PC-3 (cell line): Measurements from ENCODE around the gene CAPN7. TPM values are rescaled to one million over a fixed set of nuclear protein-coding genes. Genes with fewer than 3 reads are reported as not detected.

Source experiments
- ATAC-seq: fragments of 200-7000 bp; cut with Tn5 transposase; 2 replicates; pipeline ENCODE4 v1.9.1; 2020; ENCODE audit warnings: mild to moderate bottlenecking, moderate library complexity
- BruUV-seq: library from RNA; stranded (reverse); fragments of 400-500 nt; replicated peaks from 2 replicates; lab custom pipeline; 2021; lab: Mats Ljungman, UMichigan
- CTCF ChIA-PET: fragments of 300-600 bp; sonication (Branson Sonifier 250); formaldehyde crosslinking; loops from one replicate; lab custom pipeline; 2022; ENCODE audit warnings: antibody characterized with exemption; lab: Charles Lee
- POLR2A ChIA-PET: fragments of 300-600 bp; sonication (Branson Sonifier 250); formaldehyde crosslinking; loops from one replicate; lab custom pipeline; 2022; ENCODE audit warnings: antibody characterized with exemption; ENCODE audit not compliant: unreplicated experiment; lab: Charles Lee
- DNase-seq: peaks from one replicate; pipeline ENCODE4 v3.0.0-alpha.2; 2015
- H2AFZ ChIP-seq: fragments of 300-600 bp; sonication (generic); 2 replicates; pipeline ENCODE4 v1.6.0; 2016; ENCODE audit warnings: antibody characterized with exemption, low read length
- H3F3A ChIP-seq: fragments of 300-600 bp; sonication (generic); one replicate; pipeline ENCODE4 v1.6.0; 2017; ENCODE audit warnings: antibody characterized with exemption, low read length, control low read depth, mild to moderate bottlenecking; ENCODE audit not compliant: unreplicated experiment
- H3K27ac ChIP-seq: fragments of 300-600 bp; sonication (generic); 2 replicates; pipeline ENCODE4 v1.5.1; 2016; ENCODE audit warnings: mild to moderate bottlenecking, low read length
- H3K27me3 ChIP-seq: fragments of 300-600 bp; sonication (generic); 2 replicates; pipeline ENCODE4 v1.6.1; 2016; ENCODE audit warnings: low read length, mixed read lengths
- H3K36me3 ChIP-seq: fragments of 300-600 bp; sonication (generic); 2 replicates; pipeline ENCODE4 v1.6.1; 2016; ENCODE audit warnings: low read depth, mixed run types, low read length, mixed read lengths
- H3K4me1 ChIP-seq: fragments of 300-600 bp; sonication (generic); 2 replicates; pipeline ENCODE4 v1.5.1; 2016; ENCODE audit warnings: low read length; ENCODE audit not compliant: insufficient read depth
- H3K4me2 ChIP-seq: fragments of 300-600 bp; sonication (generic); 2 replicates; pipeline ENCODE4 v1.6.0; 2016; ENCODE audit warnings: low read length
- H3K4me3 ChIP-seq: fragments of 300-600 bp; sonication (generic); 2 replicates; pipeline ENCODE4 v1.5.1; 2016; ENCODE audit warnings: mild to moderate bottlenecking, low read length, mixed read lengths
- H3K79me2 ChIP-seq: fragments of 300-600 bp; sonication (generic); 2 replicates; pipeline ENCODE4 v1.6.1; 2017; ENCODE audit warnings: low read length, mixed read lengths
- H3K9ac ChIP-seq: fragments of 300-600 bp; sonication (generic); 2 replicates; pipeline ENCODE4 v1.6.0; 2016; ENCODE audit warnings: mild to moderate bottlenecking, low read length
- H3K9me2 ChIP-seq: fragments of 300-600 bp; sonication (generic); replicated peaks from 2 replicates; pipeline ENCODE4 v1.6.1; 2016; ENCODE audit warnings: mixed run types, low read length, mixed read lengths
- H3K9me3 ChIP-seq: fragments of 300-600 bp; sonication (generic); 2 replicates; pipeline ENCODE4 v1.6.1; 2016; ENCODE audit warnings: low read length, mixed read lengths
- H4K20me1 ChIP-seq: fragments of 300-600 bp; sonication (generic); 2 replicates; pipeline ENCODE4 v1.6.1; 2016; ENCODE audit warnings: low read length, mixed read lengths
- EZH2 ChIP-seq: fragments of 300-600 bp; sonication (generic); IDR thresholded peaks from one replicate; pipeline ENCODE4 v1.6.1; 2017; ENCODE audit warnings: antibody characterized with exemption, mild to moderate bottlenecking, low read length; ENCODE audit not compliant: unreplicated experiment
- EZH2phosphoT487 ChIP-seq: fragments of 300-600 bp; sonication (generic); IDR thresholded peaks from 2 replicates; pipeline ENCODE4 v1.6.1; 2018; ENCODE audit warnings: mild to moderate bottlenecking, antibody characterized with exemption, low read length, borderline replicate concordance
- intact Hi-C: fragments of 100-400 bp; cut with micrococcal nuclease; formaldehyde crosslinking; loops from 2 replicates; pipeline ENCODE4 v1.9.0; 2023
- total RNA-seq: library from RNA; depleted of rRNA; stranded (reverse); fragments of >200 nt; gene quantifications from 2 replicates; pipeline ENCODE4 v1.2.3, GENCODE V29; 2014
- TF ChIP-seq, protein P1 (sequence below): fragments of 300-600 bp; sonication (generic); conservative IDR thresholded peaks from 2 replicates; pipeline ENCODE4 v1.5.1; 2017; ENCODE audit warnings: antibody characterized with exemption, low read depth, mild to moderate bottlenecking, low read length

Gene CAPN7
- total RNA-seq, 1 experiment from 2014 or later = 32.7 TPM

DNA sequence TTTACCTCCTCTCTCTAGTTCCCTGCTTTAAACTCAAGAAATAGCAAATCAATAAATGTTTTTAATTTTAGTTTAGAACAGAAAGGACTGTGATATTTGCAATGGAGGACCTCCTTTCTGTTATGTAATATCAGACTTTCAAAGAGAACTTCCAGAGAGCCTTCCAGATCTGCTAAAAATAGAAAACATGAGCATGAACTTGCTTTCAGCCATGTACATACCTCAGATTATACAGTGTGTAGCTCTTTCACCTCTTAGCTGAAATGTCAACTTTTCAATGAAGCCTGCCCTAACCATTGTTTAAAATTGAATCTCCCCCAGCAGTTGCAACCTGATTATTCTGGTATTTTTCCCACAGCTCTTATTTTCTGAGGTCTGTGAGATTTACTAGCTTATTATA is 12.6 kb downstream of the CAPN7 start:
- no peak overlapping the region for H3K9ac ChIP-seq
- CTCF ChIA-PET = no interaction called here
- BruUV-seq = no TSS peak

GRCh38 chr3:15220056-15220455 is 14.0 kb downstream of the CAPN7 start:
- ChIA-PET CTCF (no interaction called here), POLR2A (no interaction called here)
- peaks cover 51% of the 10 kb centered on the region for H3K36me3 ChIP-seq
- no peaks in the 10 kb centered on the region for H3F3A ChIP-seq
- no TSS peak for BruUV-seq
- TF ChIP-seq, protein P1, sequence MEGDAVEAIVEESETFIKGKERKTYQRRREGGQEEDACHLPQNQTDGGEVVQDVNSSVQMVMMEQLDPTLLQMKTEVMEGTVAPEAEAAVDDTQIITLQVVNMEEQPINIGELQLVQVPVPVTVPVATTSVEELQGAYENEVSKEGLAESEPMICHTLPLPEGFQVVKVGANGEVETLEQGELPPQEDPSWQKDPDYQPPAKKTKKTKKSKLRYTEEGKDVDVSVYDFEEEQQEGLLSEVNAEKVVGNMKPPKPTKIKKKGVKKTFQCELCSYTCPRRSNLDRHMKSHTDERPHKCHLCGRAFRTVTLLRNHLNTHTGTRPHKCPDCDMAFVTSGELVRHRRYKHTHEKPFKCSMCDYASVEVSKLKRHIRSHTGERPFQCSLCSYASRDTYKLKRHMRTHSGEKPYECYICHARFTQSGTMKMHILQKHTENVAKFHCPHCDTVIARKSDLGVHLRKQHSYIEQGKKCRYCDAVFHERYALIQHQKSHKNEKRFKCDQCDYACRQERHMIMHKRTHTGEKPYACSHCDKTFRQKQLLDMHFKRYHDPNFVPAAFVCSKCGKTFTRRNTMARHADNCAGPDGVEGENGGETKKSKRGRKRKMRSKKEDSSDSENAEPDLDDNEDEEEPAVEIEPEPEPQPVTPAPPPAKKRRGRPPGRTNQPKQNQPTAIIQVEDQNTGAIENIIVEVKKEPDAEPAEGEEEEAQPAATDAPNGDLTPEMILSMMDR = no peak
- H3K9me3 ChIP-seq = no peaks in the 10 kb centered on the region
- no peak overlapping the region for H3K27ac ChIP-seq
- no peak for ATAC-seq
- H3K4me2 ChIP-seq = no peak overlapping the region
- H3K4me1 ChIP-seq = 0 out of 2 replicates have a peak, but pooled peaks cover 5% of the 10 kb centered on the region
- H3K79me2 ChIP-seq = no peaks in the 10 kb centered on the region
- H3K9me2 ChIP-seq = no peaks in the 10 kb centered on the region
- no peak overlapping the region for H3K4me3 ChIP-seq
- H2AFZ ChIP-seq = no peak overlapping the region
- no peak for DNase-seq
- no peaks in the 10 kb centered on the region for H4K20me1 ChIP-seq
- no peak overlapping the region for H3K9ac ChIP-seq
- H3K27me3 ChIP-seq = no peaks in the 10 kb centered on the region
- intact Hi-C loops = no loop called here

More for the DNA sequence above, 12.6 kb downstream of the CAPN7 start:
- Histone ChIP-seq H3K79me2 (no peaks in the 10 kb centered on the region), H3K4me3 (no peak overlapping the region), H3K27ac (no peak overlapping the region), H3K4me2 (no peak overlapping the region), H2AFZ (no peak overlapping the region), H3K36me3 (peaks cover 53% of the 10 kb centered on the region), H3K27me3 (no peaks in the 10 kb centered on the region), H4K20me1 (no peaks in the 10 kb centered on the region), H3K4me1 (0 out of 2 replicates have a peak, but pooled peaks cover 5% of the 10 kb centered on the region), H3K9me3 (no peaks in the 10 kb centered on the region), H3K9me2 (no peaks in the 10 kb centered on the region), H3F3A (no peaks in the 10 kb centered on the region)
- intact Hi-C loops = no loop called here
- POLR2A ChIA-PET = interaction anchor here (0.6 kb wide), 1 partner anchor 821 kb away, joined by 4 read pairs; no protein-coding TSS in a partner anchor
- TF ChIP-seq, protein P1 = no peak
- DNase-seq (no peak), ATAC-seq (no peak)

DNA sequence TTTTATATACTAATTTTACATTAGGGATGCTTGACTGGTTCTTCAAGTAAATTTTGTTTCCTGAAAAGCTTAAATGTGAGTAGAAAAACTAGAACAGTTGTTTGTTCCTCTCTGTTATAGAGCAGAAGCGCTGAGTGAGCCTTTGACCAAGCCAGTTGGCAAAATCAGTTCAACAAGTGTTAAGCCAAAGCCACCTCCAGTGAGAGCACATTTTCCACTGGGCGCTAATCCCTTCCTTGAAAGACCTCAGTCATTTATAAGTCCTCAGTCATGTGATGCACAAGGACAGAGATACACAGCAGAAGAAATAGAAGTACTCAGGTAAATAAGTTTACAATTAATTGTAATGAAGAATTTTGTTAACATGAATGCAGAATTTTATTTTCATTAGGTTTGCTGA is 14.6 kb downstream of the CAPN7 start:
- intact Hi-C loops = no loop called here
- ATAC-seq (no peak), DNase-seq (no peak)
- H3K36me3 ChIP-seq = peaks cover 53% of the 10 kb centered on the region
- no peaks in the 10 kb centered on the region for H3K9me2 ChIP-seq
- no peak overlapping the region for H3K27ac ChIP-seq
- H3K79me2 ChIP-seq = no peaks in the 10 kb centered on the region
- H4K20me1 ChIP-seq = no peaks in the 10 kb centered on the region
- H3K4me2 ChIP-seq = no peak overlapping the region
- H3K4me1 ChIP-seq = 0 out of 2 replicates have a peak, but pooled peaks cover 5% of the 10 kb centered on the region
- no peaks in the 10 kb centered on the region for H3K27me3 ChIP-seq
- no peak overlapping the region for H2AFZ ChIP-seq
- no peak overlapping the region for H3K9ac ChIP-seq
- TF ChIP-seq EZH2 (no peak), EZH2phosphoT487 (no peak)
- TF ChIP-seq, protein P1 = no peak
- H3K9me3 ChIP-seq = no peaks in the 10 kb centered on the region
- ChIA-PET CTCF (no interaction called here), POLR2A (no interaction called here)
- no peak overlapping the region for H3K4me3 ChIP-seq
- H3F3A ChIP-seq = no peaks in the 10 kb centered on the region
- no TSS peak for BruUV-seq
